ENCODE data around the gene DUOXA2. TPM values are rescaled to one million over a fixed set of nuclear protein-coding genes. Genes with fewer than 3 reads are reported as not detected.

Gene DUOXA2
- total RNA-seq, 1 experiment from 2014 or later, result not detected

GRCh38 chr15:45139770-45140169 lies 25.6 kb downstream of the DUOXA2 start:
- Histone ChIP-seq H3K27ac (ENCODE audit: low read length) (no peak overlapping the region), H3K4me1 (ENCODE audit: control insufficient read depth, insufficient read depth, low read length) (no peaks in the 10 kb centered on the region), H3K36me3 (ENCODE audit: control insufficient read depth, insufficient read depth, low read length) (no peaks in the 10 kb centered on the region), H3K4me3 (ENCODE audit: low read depth in 2 of 2, low read length in 2 of 2) (no peak overlapping the region), H3K27me3 (ENCODE audit: control insufficient read depth, insufficient read depth, low read length) (peaks cover 5% of the 10 kb centered on the region; the same call in 1 of the 2 replicates), H3K9me3 (ENCODE audit: control insufficient read depth, insufficient read depth, low read depth, low read length) (no peaks in the 10 kb centered on the region)
- DNase-seq (ENCODE audit: low read depth, low spot score) (no peak), ATAC-seq (no peak)
- intact Hi-C loops (cut with micrococcal nuclease; ENCODE audit: unreplicated experiment) (no loop called here), in situ Hi-C loops (cut with HindIII; ENCODE audit: low pct_unique_long_range_greater_than_20kb, low sequenced_read_pairs) (no loop called here)
- ChIA-PET POLR2A (no interaction called here), CTCF (interaction anchor here (0.6 kb wide), 1 partner anchor 10 kb away, joined by 5 read pairs; the partner anchor contains the start of gene DUOXA1)
- BruUV-seq (replicated peaks), result no TSS peak
- TF ChIP-seq, protein P1, sequence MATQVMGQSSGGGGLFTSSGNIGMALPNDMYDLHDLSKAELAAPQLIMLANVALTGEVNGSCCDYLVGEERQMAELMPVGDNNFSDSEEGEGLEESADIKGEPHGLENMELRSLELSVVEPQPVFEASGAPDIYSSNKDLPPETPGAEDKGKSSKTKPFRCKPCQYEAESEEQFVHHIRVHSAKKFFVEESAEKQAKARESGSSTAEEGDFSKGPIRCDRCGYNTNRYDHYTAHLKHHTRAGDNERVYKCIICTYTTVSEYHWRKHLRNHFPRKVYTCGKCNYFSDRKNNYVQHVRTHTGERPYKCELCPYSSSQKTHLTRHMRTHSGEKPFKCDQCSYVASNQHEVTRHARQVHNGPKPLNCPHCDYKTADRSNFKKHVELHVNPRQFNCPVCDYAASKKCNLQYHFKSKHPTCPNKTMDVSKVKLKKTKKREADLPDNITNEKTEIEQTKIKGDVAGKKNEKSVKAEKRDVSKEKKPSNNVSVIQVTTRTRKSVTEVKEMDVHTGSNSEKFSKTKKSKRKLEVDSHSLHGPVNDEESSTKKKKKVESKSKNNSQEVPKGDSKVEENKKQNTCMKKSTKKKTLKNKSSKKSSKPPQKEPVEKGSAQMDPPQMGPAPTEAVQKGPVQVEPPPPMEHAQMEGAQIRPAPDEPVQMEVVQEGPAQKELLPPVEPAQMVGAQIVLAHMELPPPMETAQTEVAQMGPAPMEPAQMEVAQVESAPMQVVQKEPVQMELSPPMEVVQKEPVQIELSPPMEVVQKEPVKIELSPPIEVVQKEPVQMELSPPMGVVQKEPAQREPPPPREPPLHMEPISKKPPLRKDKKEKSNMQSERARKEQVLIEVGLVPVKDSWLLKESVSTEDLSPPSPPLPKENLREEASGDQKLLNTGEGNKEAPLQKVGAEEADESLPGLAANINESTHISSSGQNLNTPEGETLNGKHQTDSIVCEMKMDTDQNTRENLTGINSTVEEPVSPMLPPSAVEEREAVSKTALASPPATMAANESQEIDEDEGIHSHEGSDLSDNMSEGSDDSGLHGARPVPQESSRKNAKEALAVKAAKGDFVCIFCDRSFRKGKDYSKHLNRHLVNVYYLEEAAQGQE (IDR thresholded peaks at IDR 0.05; ENCODE audit: insufficient read depth in 1 of 2, low read depth in 2 of 2, low read length in 1 of 2), result no peak
- TF ChIP-seq TCF7L2 (IDR thresholded peaks at IDR 0.05; ENCODE audit: low read depth, low read length), result no peak
- no peak for TF ChIP-seq SIN3A (IDR thresholded peaks at IDR 0.05; ENCODE audit: borderline replicate concordance, insufficient read depth, low read depth, low read length)
- TF ChIP-seq, protein P2, sequence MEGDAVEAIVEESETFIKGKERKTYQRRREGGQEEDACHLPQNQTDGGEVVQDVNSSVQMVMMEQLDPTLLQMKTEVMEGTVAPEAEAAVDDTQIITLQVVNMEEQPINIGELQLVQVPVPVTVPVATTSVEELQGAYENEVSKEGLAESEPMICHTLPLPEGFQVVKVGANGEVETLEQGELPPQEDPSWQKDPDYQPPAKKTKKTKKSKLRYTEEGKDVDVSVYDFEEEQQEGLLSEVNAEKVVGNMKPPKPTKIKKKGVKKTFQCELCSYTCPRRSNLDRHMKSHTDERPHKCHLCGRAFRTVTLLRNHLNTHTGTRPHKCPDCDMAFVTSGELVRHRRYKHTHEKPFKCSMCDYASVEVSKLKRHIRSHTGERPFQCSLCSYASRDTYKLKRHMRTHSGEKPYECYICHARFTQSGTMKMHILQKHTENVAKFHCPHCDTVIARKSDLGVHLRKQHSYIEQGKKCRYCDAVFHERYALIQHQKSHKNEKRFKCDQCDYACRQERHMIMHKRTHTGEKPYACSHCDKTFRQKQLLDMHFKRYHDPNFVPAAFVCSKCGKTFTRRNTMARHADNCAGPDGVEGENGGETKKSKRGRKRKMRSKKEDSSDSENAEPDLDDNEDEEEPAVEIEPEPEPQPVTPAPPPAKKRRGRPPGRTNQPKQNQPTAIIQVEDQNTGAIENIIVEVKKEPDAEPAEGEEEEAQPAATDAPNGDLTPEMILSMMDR (IDR thresholded peaks at IDR 0.05), result no peak
- TF ChIP-seq POLR2AphosphoS5 (IDR thresholded peaks at IDR 0.05; ENCODE audit: low read depth, low read length), result no peak

DNA sequence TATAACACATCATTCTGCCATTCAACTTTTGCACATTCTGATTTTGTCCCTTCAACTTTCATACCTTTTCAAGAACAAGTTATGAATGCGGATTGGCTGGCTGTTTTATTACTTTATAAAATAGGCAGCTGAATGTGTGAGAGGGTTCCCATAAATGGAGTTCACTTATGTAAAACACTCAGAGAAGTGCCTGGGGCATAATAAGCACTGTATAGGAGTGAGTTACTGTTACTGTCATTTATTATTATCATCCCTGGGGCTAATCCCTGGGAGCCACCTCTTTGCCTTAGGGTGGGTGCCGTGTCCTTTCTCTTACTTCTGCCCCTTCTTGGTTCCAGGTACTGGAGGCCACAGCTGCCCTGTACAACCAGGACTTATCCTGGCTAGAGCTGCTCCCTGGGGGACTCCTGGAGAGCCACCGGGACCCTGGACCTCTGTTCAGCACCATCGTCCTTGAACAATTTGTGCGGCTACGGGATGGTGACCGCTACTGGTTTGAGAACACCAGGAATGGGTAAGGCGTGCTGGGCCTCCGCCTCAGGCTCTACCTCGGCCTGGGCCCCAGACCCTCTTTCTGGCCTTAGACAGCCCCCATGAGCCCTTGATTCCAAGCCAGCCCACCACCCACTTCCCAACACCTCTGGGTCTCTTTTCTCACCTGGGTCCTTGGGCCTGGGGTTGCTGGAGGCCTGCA lies 26.6 kb downstream of the DUOXA2 start:
- ATAC-seq (no peak), DNase-seq (ENCODE audit: low read depth, low spot score) (no peak)
- no peak overlapping the region for H3K4me3 ChIP-seq (ENCODE audit: low read depth in 2 of 2, low read length in 2 of 2)
- no peak overlapping the region for H3K27ac ChIP-seq (ENCODE audit: low read length)
- CTCF ChIA-PET, result no interaction called here
- H3K4me1 ChIP-seq (ENCODE audit: control insufficient read depth, insufficient read depth, low read length), result no peaks in the 10 kb centered on the region
- no peaks in the 10 kb centered on the region for H3K9me3 ChIP-seq (ENCODE audit: control insufficient read depth, insufficient read depth, low read depth, low read length)
- BruUV-seq (replicated peaks), result no TSS peak
- no peak for TF ChIP-seq TCF7L2 (IDR thresholded peaks at IDR 0.05; ENCODE audit: low read depth, low read length)
- TF ChIP-seq, protein P1 (IDR thresholded peaks at IDR 0.05; ENCODE audit: insufficient read depth in 1 of 2, low read depth in 2 of 2, low read length in 1 of 2), result no peak
- in situ Hi-C loops (cut with HindIII; ENCODE audit: low pct_unique_long_range_greater_than_20kb, low sequenced_read_pairs), result no loop called here
- POLR2A ChIA-PET, result no interaction called here
- H3K27me3 ChIP-seq (ENCODE audit: control insufficient read depth, insufficient read depth, low read length), result peaks cover 5% of the 10 kb centered on the region; the same call in 1 of the 2 replicates
- H3K36me3 ChIP-seq (ENCODE audit: control insufficient read depth, insufficient read depth, low read length), result no peaks in the 10 kb centered on the region
- intact Hi-C loops (cut with micrococcal nuclease; ENCODE audit: unreplicated experiment), result no loop called here

Measured in Panc1 (cell line).